Non-pigmented ciliary epithelial cell (primary cell): Measurements from ENCODE around the gene SLC2A4RG.
"Not testable (repeated sequence)": the region's sequence is repeated elsewhere in the genome, so short reads cannot be mapped to it uniquely, and the experiment has no call there.

ENCODE experiments used
- DNase-seq: peaks from one replicate; pipeline ENCODE4 v3.0.0-alpha.2; 2010; ENCODE audit warnings: low read depth

The SLC2A4RG gene

DNA sequence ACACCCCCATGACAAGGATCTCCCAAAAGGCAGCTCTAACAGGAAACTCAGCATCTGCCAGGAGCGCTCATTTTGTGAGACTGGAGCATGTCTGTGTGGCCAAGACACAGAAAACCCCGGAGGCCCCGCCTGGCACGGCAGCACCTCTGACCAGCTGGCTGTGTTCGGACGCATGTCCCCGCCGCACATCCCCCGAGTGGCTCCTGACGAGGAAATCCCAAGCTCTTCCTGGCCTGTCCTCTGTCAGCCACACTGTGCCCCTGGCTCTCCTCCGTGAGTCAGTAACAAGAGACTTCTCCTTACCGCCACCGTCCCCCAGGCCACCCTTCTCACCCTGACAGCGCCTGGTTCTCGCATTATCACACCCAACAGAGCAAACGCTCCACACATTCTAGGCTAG lies 14.4 kb downstream of the SLC2A4RG start:
- no peak for DNase-seq

- DNase-seq, result no peak
Measured at GRCh38 chr20:63755933-63756647, 16.5 kb downstream of the SLC2A4RG start.

GRCh38 chr20:63756648-63756991 lies 17.0 kb downstream of the SLC2A4RG start:
- DNase-seq, result no peak

DNA sequence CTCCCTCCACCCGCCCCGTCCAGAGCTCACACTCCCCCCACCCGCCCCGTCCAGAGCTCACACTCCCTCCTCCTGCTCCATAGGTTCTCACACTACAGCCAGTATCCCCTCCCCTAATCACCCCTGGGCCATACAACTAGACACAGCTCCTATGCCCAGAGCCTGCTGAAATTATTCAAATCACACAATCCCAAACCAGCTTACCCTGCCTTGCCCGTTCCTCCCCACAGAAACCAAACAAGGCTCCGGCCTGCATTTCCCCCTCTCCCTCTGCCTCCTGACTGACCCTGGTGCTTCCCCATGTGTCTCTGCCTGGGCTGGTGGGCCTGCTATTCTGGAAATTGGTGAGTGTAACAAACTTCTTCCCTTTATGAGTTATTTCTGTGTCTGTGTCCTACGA lies 18.6 kb downstream of the SLC2A4RG start:
- no peak for DNase-seq

DNA sequence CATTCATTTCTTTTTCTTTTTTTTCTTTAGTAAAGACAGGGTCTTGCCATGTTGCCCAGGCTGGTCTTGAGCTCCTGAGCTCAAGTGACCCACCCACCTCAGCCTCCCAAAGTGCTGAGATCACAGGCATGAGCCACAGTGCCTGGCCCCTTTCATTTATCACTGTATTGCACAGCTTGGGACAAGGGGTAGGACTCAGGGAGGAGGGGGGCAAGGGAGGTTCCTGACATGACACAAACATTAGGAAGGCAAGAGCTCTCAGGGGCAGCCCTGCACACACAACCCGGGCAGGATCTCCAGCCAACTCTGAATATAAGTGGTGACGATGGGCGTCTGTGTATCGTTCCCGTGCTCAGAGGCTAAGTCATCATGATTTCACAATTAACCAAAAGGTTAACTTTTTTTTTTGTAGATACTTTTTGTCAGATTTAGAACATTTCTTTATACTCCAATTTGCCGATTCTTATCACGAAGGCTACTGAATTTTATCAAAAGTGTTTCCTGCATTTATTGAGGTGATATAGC lies 19.9 kb downstream of the SLC2A4RG start:
- DNase-seq, result no peak

GRCh38 chr20:63765082-63765873 lies 25.7 kb downstream of the SLC2A4RG start:
- DNase-seq, result no peak

DNA sequence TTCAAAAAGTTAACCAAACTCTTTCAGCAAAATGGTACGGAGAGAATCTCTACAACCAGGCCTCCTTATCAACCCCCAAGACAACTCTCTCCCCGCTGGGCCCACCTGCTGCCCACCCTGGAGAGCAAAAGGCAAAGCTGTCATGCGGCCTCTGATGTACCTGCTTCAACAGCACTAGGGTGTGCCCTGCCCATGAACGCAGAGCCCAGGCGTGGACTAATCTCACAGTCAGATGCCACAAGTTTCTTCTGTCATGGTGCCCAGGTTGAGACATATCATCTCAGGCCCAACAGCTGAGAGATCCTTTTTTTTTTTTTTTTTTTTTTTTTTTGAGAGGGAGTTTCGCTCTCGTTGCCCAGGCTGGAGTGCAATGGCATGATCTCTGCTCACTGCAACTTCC lies 26.3 kb downstream of the SLC2A4RG start:
- no peak for DNase-seq

DNA sequence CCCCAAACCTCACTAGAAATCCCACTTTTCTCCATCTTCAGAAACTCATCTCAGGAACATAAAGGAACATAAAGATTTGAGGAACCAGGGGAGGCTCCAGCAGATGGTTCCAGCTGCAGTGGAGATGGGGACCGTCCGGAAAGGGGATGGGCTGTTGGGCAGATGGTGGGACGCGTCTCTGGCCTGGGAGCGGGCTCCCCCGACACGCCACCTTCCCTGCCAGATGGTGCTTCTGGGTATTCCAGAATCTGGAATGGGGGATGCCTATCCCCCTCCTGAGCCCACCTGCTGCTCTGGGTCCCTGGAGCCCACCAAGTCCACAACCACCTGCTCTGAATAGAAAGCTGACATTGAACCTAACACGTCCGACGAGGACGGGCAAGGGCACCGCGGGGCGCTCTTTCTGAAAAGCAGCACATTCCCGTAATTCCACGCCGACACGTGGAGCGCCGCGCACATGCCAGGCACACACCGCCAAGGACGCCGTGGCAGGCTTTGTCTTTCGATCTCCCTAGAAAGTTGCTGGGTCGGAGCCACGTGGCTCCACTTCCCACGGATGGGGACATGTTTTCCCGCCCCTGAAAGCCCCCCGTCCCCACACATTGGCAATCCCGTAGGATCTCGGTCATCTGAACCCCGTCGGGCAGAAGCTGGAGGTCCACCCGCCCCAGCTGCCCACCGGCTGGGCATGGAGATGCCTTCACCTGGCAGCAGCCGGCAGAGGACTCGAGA lies 27.3 kb downstream of the SLC2A4RG start:
- DNase-seq, result no peak

DNA sequence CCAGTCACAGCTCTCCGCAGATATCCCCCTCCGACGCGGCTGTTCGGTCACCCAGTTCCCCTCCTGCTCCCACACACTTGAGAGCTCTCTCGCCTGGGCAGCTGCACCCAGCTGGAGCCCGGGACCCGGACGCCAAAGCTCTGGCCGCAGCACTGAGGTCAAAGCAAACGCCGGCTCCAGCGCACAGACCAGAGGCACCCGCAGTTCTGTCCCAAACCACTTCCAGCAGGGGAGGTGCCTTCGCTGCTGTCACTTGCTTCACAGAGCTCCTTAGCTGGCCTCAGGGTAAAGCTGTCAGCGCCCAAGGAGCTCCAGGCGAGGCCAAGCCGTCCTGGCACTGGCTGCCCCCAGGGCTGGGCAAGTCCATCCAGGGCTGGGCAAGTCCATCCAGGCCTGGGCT lies 27.9 kb downstream of the SLC2A4RG start:
- no peak for DNase-seq

- DNase-seq, result no peak
Measured at GRCh38 chr20:63767886-63768285, 28.3 kb downstream of the SLC2A4RG start.

- DNase-seq, result no peak
Measured at GRCh38 chr20:63768591-63769515, 29.3 kb downstream of the SLC2A4RG start.

- no peak for DNase-seq
Measured at GRCh38 chr20:63769891-63770474, 30.4 kb downstream of the SLC2A4RG start.

GRCh38 chr20:63771046-63771707 lies 31.6 kb downstream of the SLC2A4RG start:
- DNase-seq, result no peak

DNA sequence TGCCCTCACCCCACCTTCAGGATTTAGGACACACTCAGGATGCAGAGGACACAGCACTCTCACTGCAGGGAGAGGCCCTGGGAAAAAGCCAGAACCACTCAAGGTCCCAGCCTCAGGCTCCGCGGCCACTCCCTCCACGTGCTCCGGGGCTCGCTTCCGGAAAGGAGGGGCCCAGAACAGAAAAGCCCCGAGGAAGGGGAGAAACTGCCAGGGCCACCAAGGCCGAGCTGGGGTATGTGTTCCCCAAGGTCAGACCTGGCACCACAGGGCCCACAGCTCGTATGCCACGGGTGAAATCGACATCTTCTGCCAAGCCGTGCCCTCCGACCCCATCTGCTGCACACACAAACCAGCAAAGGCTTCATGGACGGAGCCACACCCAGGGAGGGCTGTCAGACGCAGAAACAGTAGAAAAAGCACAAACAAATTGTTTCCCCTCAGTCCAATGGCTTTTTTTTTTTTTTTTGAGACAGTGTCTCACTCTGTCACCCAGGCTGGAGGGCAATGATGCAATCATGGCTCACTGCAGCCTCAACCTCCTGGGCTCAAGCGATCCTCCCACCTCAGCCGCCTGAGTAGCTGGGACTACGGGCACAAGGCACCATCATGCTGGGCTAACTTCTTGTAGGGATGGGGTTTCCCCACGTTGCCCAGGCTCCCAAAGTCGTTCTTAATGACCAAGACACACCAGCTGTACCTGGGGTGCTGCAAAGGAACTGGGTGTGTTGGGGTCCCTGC lies 33.4 kb downstream of the SLC2A4RG start:
- DNase-seq, result no peak

DNA sequence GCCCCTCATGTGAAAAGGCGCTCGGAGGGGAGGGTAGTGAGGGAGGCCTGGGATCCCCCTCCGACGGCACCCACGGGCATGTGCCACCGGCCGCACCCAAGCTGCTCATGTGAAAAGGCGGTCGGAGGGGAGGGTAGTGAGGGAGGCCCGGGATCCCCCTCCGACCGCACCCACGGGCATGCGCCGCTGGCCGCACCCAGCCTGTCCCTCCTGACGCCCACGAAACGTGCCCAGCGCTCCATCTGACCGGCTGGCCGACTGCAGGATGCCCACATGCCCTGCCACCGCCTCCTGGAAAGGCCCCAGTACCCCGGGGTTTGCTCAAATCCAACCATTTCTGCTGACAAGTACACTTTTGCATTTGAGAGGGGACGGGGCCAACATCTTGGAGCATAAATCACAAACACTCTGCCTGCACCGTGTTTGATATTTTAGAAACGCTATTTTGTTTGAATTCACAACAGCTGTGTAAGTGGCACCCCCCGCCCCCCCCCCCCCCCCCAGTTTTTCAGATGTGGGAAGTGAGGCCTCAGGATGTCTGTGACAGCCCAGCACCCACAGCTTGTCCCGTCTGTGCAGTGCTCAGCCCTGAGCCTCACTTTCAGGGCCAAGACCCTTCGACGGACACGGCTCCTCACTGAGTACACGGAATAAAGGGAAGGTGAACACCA lies 34.1 kb downstream of the SLC2A4RG start:
- DNase-seq, result no peak

- no peak for DNase-seq
Measured at GRCh38 chr20:63774306-63774705, 34.7 kb downstream of the SLC2A4RG start.

DNA sequence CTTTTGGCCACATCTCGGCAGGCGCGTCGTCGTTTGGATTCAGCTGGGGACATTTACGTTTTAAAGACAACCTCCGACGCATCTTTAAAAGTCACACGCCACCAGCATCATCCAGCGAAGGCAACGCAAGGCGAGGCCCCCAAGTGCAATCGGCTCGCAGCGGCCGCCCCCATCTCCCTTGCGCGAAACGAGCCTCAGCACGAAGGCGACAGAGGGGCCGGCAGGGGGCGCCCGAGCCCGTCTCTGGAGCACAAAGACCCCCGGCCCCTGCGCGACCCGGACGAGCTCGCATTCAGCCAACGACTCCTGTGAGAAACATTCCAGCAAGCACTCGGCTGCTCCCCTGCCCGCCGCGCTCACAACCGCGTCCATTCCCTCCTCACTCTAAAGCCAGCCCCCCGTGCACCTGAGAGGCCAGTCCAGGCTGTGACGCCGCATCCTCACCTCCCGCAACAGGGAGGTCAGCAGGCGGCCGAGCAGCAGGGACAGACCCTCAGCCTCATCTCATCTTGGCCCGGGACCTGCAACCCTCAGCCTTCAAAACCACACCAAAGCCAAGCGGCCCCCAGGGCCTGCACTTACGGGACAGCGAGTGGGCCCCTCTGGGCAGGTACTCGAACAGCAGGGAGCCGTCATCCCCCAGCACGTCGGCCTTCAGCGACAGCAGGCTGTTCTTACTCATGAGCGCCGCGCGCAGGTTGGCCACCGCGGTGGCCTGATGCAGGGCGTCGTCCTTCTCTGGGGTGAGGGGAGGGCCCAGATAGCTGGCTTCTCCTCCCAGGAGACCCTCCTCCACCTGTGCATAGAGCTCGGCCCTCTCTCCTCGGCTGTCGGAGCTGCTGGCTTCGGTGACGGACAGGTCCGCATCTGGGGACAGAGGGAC lies 35.8 kb downstream of the SLC2A4RG start:
- DNase-seq, result no peak

DNA sequence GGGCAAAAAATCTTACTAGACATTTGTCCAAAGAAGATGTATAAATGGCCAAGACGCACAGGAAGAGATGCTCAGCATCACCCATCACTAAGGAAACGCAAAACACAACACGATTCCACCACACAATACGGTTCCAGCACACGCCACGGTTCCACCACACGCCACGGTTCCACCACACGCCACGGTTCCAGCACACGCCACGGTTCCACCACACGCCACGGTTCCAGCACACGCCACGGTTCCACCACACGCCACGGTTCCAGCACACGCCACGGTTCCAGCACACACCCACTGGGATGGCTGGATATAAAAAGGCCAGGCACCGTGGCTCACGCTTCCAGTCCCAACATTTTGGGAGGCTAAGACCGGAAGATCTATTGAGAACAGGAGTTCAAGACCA lies 37.3 kb downstream of the SLC2A4RG start:
- DNase-seq, result not testable (repeated sequence)
